ENCODE data around the gene PGA3.

- TF ChIP-seq CTCF (IDR thresholded peaks at IDR 0.05) = no peak
- no peak for TF ChIP-seq ZFX (IDR thresholded peaks at IDR 0.05; ENCODE audit: borderline replicate concordance)
Measured at GRCh38 chr11:61176446-61176845, 26.9 kb upstream of the PGA3 start.
